H1 (cell line): ENCODE data around the gene B9D1. TPM values are rescaled to one million over a fixed set of nuclear protein-coding genes. Genes with fewer than 3 reads are reported as not detected.

Experiments used
- CTCF ChIA-PET: fragments of 300-600 bp; sonication (Branson Sonifier 250); formaldehyde crosslinking; loops from one replicate; lab custom pipeline; 2021; ENCODE audit not compliant: partially characterized antibody; lab: Charles Lee
- POLR2A ChIA-PET: fragments of 300-600 bp; sonication (Branson Sonifier 250); formaldehyde crosslinking; loops from one replicate; lab custom pipeline; 2021; ENCODE audit warnings: inconsistent platforms; ENCODE audit not compliant: partially characterized antibody; lab: Charles Lee
- DNase-seq, 2 experiments: peaks; one replicate each; pipeline versions ENCODE4 v3.0.0 to v3.0.0-alpha.2; 2010 to 2022; ENCODE audit warnings: low spot score in 2 of 2, low read depth in 1 of 2, mixed read lengths in 1 of 2
- FAIRE-seq: peaks from 2 replicates; lab custom pipeline; 2011; peaks lifted over from hg19 to GRCh38; lab: Jason Lieb, UNC
- H2AFZ ChIP-seq: 2 replicates; pipeline ENCODE4 v1.8.1; 2012; ENCODE audit warnings: low read length, inconsistent platforms
- H2AK5ac ChIP-seq: 2 replicates; pipeline ENCODE4 v1.6.1; 2013; ENCODE audit warnings: low read depth, low read length
- H2BK120ac ChIP-seq: replicated peaks from 2 replicates; pipeline ENCODE3; 2013; ENCODE audit warnings: low read depth, low read length, inconsistent platforms
- H2BK12ac ChIP-seq: 2 replicates; pipeline ENCODE4 v1.6.1; 2013; ENCODE audit warnings: low read depth, low read length
- H2BK15ac ChIP-seq: 2 replicates; pipeline ENCODE4 v1.6.1; 2013; ENCODE audit warnings: low read length
- H2BK20ac ChIP-seq: 2 replicates; pipeline ENCODE4 v1.6.1; 2013; ENCODE audit warnings: low read length
- H2BK5ac ChIP-seq: 2 replicates; pipeline ENCODE4 v1.6.1; 2013; ENCODE audit warnings: low read depth, low read length
- H3K14ac ChIP-seq: 2 replicates; pipeline ENCODE4 v1.6.1; 2013; ENCODE audit warnings: inconsistent platforms; ENCODE audit not compliant: insufficient read length
- H3K18ac ChIP-seq: 2 replicates; pipeline ENCODE4 v1.6.1; 2013; ENCODE audit warnings: low read length; ENCODE audit errors: extremely low read depth
- H3K23ac ChIP-seq: 2 replicates; pipeline ENCODE4 v1.6.1; 2013; ENCODE audit warnings: inconsistent platforms; ENCODE audit not compliant: insufficient read length
- H3K23me2 ChIP-seq: 2 replicates; pipeline ENCODE4 v1.6.1; 2013; ENCODE audit warnings: low read depth, low read length
- H3K27ac ChIP-seq: 2 replicates; pipeline ENCODE4 v1.6.1; 2011; ENCODE audit warnings: low read depth, low read length, inconsistent platforms
- H3K27me3 ChIP-seq, 4 experiments: replicated peaks in 1 of 4; 1 replicate in 1 of 4; 2 replicates in 3 of 4; pipeline versions ENCODE4 v1.6.1 to v1.8.1; 2011 to 2013; ENCODE audit warnings: low read length in 3 of 4, mild to moderate bottlenecking in 3 of 4, inconsistent platforms in 2 of 4, mixed read lengths in 2 of 4, moderate library complexity in 1 of 4; ENCODE audit not compliant: control insufficient read depth in 3 of 4, insufficient read depth in 3 of 4; ENCODE audit errors: extremely low read depth in 1 of 4
- H3K36me3 ChIP-seq, 4 experiments: 2 replicates each; pipeline versions ENCODE4 v1.6.1 to v1.8.1; 2011 to 2013; ENCODE audit warnings: mild to moderate bottlenecking in 4 of 4, low read length in 3 of 4, moderate library complexity in 2 of 4, control low read depth in 1 of 4, inconsistent platforms in 1 of 4; ENCODE audit not compliant: insufficient read depth in 4 of 4, control insufficient read depth in 2 of 4
- H3K4ac ChIP-seq: replicated peaks from 2 replicates; pipeline ENCODE3; 2013; ENCODE audit warnings: low read length, low read depth, mixed read lengths, inconsistent platforms; ENCODE audit not compliant: insufficient read length
- H3K4me1 ChIP-seq, 4 experiments: replicated peaks in 1 of 4; 1 replicate in 1 of 4; 2 replicates in 3 of 4; pipeline versions ENCODE4 v1.6.1 to v1.8.1; 2011 to 2013; ENCODE audit warnings: low read length in 3 of 4, inconsistent platforms in 2 of 4, mixed read lengths in 1 of 4; ENCODE audit not compliant: insufficient read depth in 4 of 4, control insufficient read depth in 3 of 4
- H3K4me2 ChIP-seq, 2 experiments: 2 replicates each; pipeline versions ENCODE4 v1.6.1 to v1.8.1; 2011 to 2013; ENCODE audit warnings: low read depth in 2 of 2, low read length in 2 of 2, control low read depth in 1 of 2, inconsistent platforms in 1 of 2, mild to moderate bottlenecking in 1 of 2; ENCODE audit not compliant: insufficient read depth in 1 of 2
- H3K4me3 ChIP-seq, 4 experiments: fragments of 200-600, 300-600 bp in 1 of 4; sonication (generic), shearing (Covaris generic), sonication (Bioruptor Twin) in 1 of 4; 2 replicates each; pipeline versions ENCODE4 v1.5.1 to v1.8.1; 2011 to 2016; ENCODE audit warnings: low read length in 4 of 4, low read depth in 3 of 4, control low read depth in 2 of 4, inconsistent platforms in 2 of 4, mild to moderate bottlenecking in 2 of 4, mixed read lengths in 1 of 4, moderate library complexity in 1 of 4; ENCODE audit not compliant: insufficient read depth in 2 of 4; ENCODE audit errors: extremely low read depth in 1 of 4
- H3K56ac ChIP-seq: replicated peaks from 2 replicates; pipeline ENCODE3; 2013; ENCODE audit warnings: low read depth, mild to moderate bottlenecking, mixed read lengths, low read length, inconsistent platforms; ENCODE audit not compliant: insufficient read length
- H3K79me1 ChIP-seq: 2 replicates; pipeline ENCODE4 v1.6.1; 2013; ENCODE audit warnings: low read depth, low read length, control low read depth
- H3K79me2 ChIP-seq, 2 experiments: 2 replicates each; pipeline versions ENCODE4 v1.6.1 to v1.8.1; 2012 to 2013; ENCODE audit warnings: low read length in 2 of 2, mild to moderate bottlenecking in 2 of 2, inconsistent platforms in 1 of 2; ENCODE audit not compliant: insufficient read depth in 2 of 2, control insufficient read depth in 1 of 2
- H3K9ac ChIP-seq, 4 experiments: replicated peaks in 1 of 4; 1 replicate in 1 of 4; 2 replicates in 3 of 4; pipeline versions ENCODE4 v1.6.1 to v1.8.1; 2011 to 2013; ENCODE audit warnings: low read depth in 3 of 4, low read length in 3 of 4, control low read depth in 2 of 4, mild to moderate bottlenecking in 2 of 4, moderate library complexity in 2 of 4, inconsistent platforms in 1 of 4; ENCODE audit errors: extremely low read depth in 1 of 4
- H3K9me3 ChIP-seq, 2 experiments: 2 replicates each; pipeline versions ENCODE4 v1.6.1 to v1.8.1; 2012 to 2013; ENCODE audit warnings: mild to moderate bottlenecking in 2 of 2, moderate library complexity in 2 of 2, control low read depth in 1 of 2, inconsistent platforms in 1 of 2, low read depth in 1 of 2, low read length in 1 of 2, mixed read lengths in 1 of 2; ENCODE audit not compliant: insufficient read depth in 2 of 2
- H4K20me1 ChIP-seq, 2 experiments: replicated peaks in 1 of 2; 2 replicates each; pipeline versions ENCODE3 to v1.8.1; 2011 to 2013; ENCODE audit warnings: inconsistent platforms in 2 of 2, low read length in 2 of 2, mild to moderate bottlenecking in 1 of 2; ENCODE audit not compliant: insufficient read depth in 2 of 2, control insufficient read depth in 1 of 2
- H4K5ac ChIP-seq: 2 replicates; pipeline ENCODE4 v1.6.1; 2013; ENCODE audit warnings: low read length, low read depth, mixed read lengths, inconsistent platforms; ENCODE audit not compliant: insufficient read length
- H4K8ac ChIP-seq: 2 replicates; pipeline ENCODE4 v1.8.0; 2013; ENCODE audit warnings: mild to moderate bottlenecking, moderate library complexity, low read length, inconsistent platforms; ENCODE audit not compliant: insufficient read depth; ENCODE audit errors: extremely low read depth
- H4K91ac ChIP-seq: replicated peaks from 2 replicates; pipeline ENCODE3; 2013; ENCODE audit warnings: low read length, mixed read lengths, inconsistent platforms; ENCODE audit not compliant: insufficient read length
- CTCF ChIP-seq, 3 experiments: IDR thresholded peaks; 1 replicate in 2 of 3; 2 replicates in 1 of 3; pipeline versions ENCODE4 v1.5.1 to v1.6.1; 2011; ENCODE audit warnings: low read length in 3 of 3, mild to moderate bottlenecking in 3 of 3, inconsistent platforms in 2 of 3, low read depth in 1 of 3, moderate library complexity in 1 of 3; ENCODE audit not compliant: insufficient read depth in 1 of 3; ENCODE audit errors: control extremely low read depth in 1 of 3
- EZH2 ChIP-seq: fragments of 200-600 bp; sonication (generic); IDR thresholded peaks from 2 replicates; pipeline ENCODE4 v1.7.1; 2012; ENCODE audit warnings: low read depth, mild to moderate bottlenecking, moderate library complexity, low read length, inconsistent platforms; ENCODE audit not compliant: severe bottlenecking
- FOSL1 ChIP-seq: IDR thresholded peaks from 2 replicates; pipeline ENCODE4 v1.6.1; 2011; ENCODE audit warnings: mild to moderate bottlenecking, low read depth, low read length, moderate library complexity; ENCODE audit not compliant: insufficient read depth
- GABPA ChIP-seq: IDR thresholded peaks from 2 replicates; pipeline ENCODE4 v1.6.1; 2011; ENCODE audit warnings: mild to moderate bottlenecking, low read length, moderate library complexity, borderline replicate concordance; ENCODE audit not compliant: insufficient read depth
- whole genome bisulfite sequencing, 2 experiments: shearing (Covaris generic) in 1 of 2; methylation state at CpG; one replicate each; pipeline versions ENCODE4 v1.1.6 to v1.1.7; 2013 to 2015; ENCODE audit warnings: low lambda C conversion rate in 2 of 2, mixed read lengths in 2 of 2, inconsistent platforms in 1 of 2, low coverage in 1 of 2, missing lambda C conversion rate in 1 of 2; ENCODE audit not compliant: insufficient replicate concordance in 2 of 2, insufficient coverage in 1 of 2, insufficient read length in 1 of 2; ENCODE audit errors: extremely low coverage in 1 of 2, missing lambda C conversion rate in 1 of 2; 5-methylcytosine and 5-hydroxymethylcytosine counted together
- polyA plus RNA-seq, 7 experiments: library from polyadenylated mRNA; depleted of rRNA in 3 of 7; stranded (reverse) in 5 of 7; unstranded in 2 of 7; fragments of >200 nt in 5 of 7; fragments of 200-250 nt in 2 of 7; gene quantifications; 1 replicate in 5 of 7; 2 replicates in 1 of 7; 4 replicates in 1 of 7; pipeline versions ENCODE4 v1.2.1 to v1.2.3, GENCODE V29; 2011 to 2013; ENCODE audit warnings: missing spikeins in 2 of 7, mixed read lengths in 2 of 7
- total RNA-seq: library from RNA; stranded (reverse); fragmentation: NEBNext Ultra II Directional; extraction: Animal tissue kit (Norgen Biotek cat#: 25700); gene quantifications from 2 replicates; pipeline ENCODE4 v1.2.1, GENCODE V29; 2021
- TF ChIP-seq, protein P1 (sequence below): IDR thresholded peaks from 2 replicates; pipeline ENCODE4 v1.6.1; 2012; ENCODE audit warnings: inconsistent platforms

The B9D1 gene
- total and polyA plus RNA-seq, 2 of the 8 experiments (the other 6 are each of a cell fraction or from before 2014, with no cell fraction given), result 24.6 to 65.7 TPM

GRCh38 chr17:19387921-19388521 is 25.5 kb upstream of the B9D1 start:
- DNase-seq, result no peak
- H3K4ac ChIP-seq, result peak overlapping the region; percentile 51
- ChIA-PET CTCF (interaction anchor here (0.5 to 1.6 kb wide), 7 partner anchors 9 to 357 kb away, joined by 3 to 7 read pairs (median 5); no protein-coding TSS in a partner anchor), POLR2A (interaction anchor here (0.9 to 2.7 kb wide), 6 partner anchors 9 to 283 kb away, joined by 3 to 23 read pairs (median 8); partner anchors contain the start of gene MAPK7)
- peaks cover under 1% of the 10 kb centered on the region for H3K79me1 ChIP-seq
- no peak overlapping the region for H3K56ac ChIP-seq
- H4K8ac ChIP-seq, result no peak overlapping the region
- H2BK5ac ChIP-seq, result peak overlapping the region; percentile 66; the same call in 1 of the 2 replicates
- no peak overlapping the region for H3K14ac ChIP-seq
- peaks cover 10 to 26% (median 13%) of the 10 kb centered on the region in 4 experiments for H3K36me3 ChIP-seq
- peaks cover 3 to 11% of the 10 kb centered on the region in 2 experiments for H4K20me1 ChIP-seq
- no peak overlapping the region for H3K23ac ChIP-seq
- H3K27ac ChIP-seq, result 0 out of 2 replicates have a peak overlapping the region, but pooled peaks have one; percentile 30
- H4K91ac ChIP-seq, result peak overlapping the region; percentile 77
- H2BK20ac ChIP-seq, result peak overlapping the region; percentile 93; the same call in 1 of the 2 replicates
- 84% methylated on average over 2 of the region's 2 CpGs; no CpG with 5 or more reads in 1 of the 2 experiments for WGBS, 2 experiments
- H2BK120ac ChIP-seq, result peak overlapping the region; percentile 25
- H3K9me3 ChIP-seq, result no peaks in the 10 kb centered on the region
- H2AK5ac ChIP-seq, result no peak overlapping the region; the same call in 1 of the 2 replicates
- peak overlapping the region in 1 of 4 experiments; percentile 49; a peak in 1 of 8 replicates for H3K4me3 ChIP-seq
- H3K4me1 ChIP-seq, result peaks cover 8 to 22% (median 15%) of the 10 kb centered on the region in 4 experiments
- H3K79me2 ChIP-seq, result no peaks in the 10 kb centered on the region; a peak in 1 of 4 replicates
- peak overlapping the region; percentile 32 for H4K5ac ChIP-seq
- H2AFZ ChIP-seq, result no peak overlapping the region
- peak overlapping the region; percentile 94 for H2BK12ac ChIP-seq
- H3K27me3 ChIP-seq, result no peaks in the 10 kb centered on the region
- H3K4me2 ChIP-seq, result peak overlapping the region; percentile 46 to 53; a peak in 3 of 4 replicates
- no peak overlapping the region for H3K9ac ChIP-seq
- no peak for TF ChIP-seq GABPA
- TF ChIP-seq FOSL1, result no peak
- TF ChIP-seq EZH2, result no peak
- TF ChIP-seq CTCF (IDR thresholded peaks at IDR 0.05; ENCODE audit: control extremely low read depth in 1 of 3, insufficient read depth in 1 of 3, low read depth in 1 of 3, low read length in 3 of 3), result no peak
- TF ChIP-seq, protein P1, sequence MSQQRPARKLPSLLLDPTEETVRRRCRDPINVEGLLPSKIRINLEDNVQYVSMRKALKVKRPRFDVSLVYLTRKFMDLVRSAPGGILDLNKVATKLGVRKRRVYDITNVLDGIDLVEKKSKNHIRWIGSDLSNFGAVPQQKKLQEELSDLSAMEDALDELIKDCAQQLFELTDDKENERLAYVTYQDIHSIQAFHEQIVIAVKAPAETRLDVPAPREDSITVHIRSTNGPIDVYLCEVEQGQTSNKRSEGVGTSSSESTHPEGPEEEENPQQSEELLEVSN, result no peak
- TF ChIP-seq, all 59 proteins: peak for 0
- Histone ChIP-seq H2BK15ac (peak overlapping the region; percentile 96; the same call in 1 of the 2 replicates), H3K23me2 (peaks cover 3% of the 10 kb centered on the region; the same call in 1 of the 2 replicates), H3K18ac (peak overlapping the region; percentile 75)
- peak; percentile 13 for FAIRE-seq
